Loucy (cell line): ENCODE results near the gene NPHP4.

ENCODE experiments used
- H2AFZ ChIP-seq: fragments of 200-600 bp; sonication (generic); 2 replicates; pipeline ENCODE4 v1.6.0; 2016; ENCODE audit warnings: antibody characterized with exemption, mild to moderate bottlenecking, low read length, moderate library complexity
- H3F3A ChIP-seq: fragments of 200-600 bp; 2 replicates; pipeline ENCODE4 v1.6.0; 2016; ENCODE audit warnings: antibody characterized with exemption, low read depth, mild to moderate bottlenecking
- H3K27me3 ChIP-seq: fragments of 200-600 bp; sonication (generic); 2 replicates; pipeline ENCODE4 v1.6.1; 2014; ENCODE audit warnings: low read length, mild to moderate bottlenecking; ENCODE audit not compliant: insufficient read depth, poor library complexity, severe bottlenecking
- H3K36me3 ChIP-seq: fragments of 200-600 bp; sonication (generic); 2 replicates; pipeline ENCODE4 v1.6.1; 2016; ENCODE audit warnings: low read length; ENCODE audit not compliant: insufficient read depth
- H3K4me1 ChIP-seq: fragments of 200-600 bp; sonication (generic); 2 replicates; pipeline ENCODE4 v1.5.1; 2014; ENCODE audit warnings: low read length, mild to moderate bottlenecking; ENCODE audit not compliant: insufficient read depth, poor library complexity, severe bottlenecking
- H3K4me2 ChIP-seq: fragments of 200-600 bp; sonication (generic); 2 replicates; pipeline ENCODE4 v1.6.0; 2014; ENCODE audit warnings: antibody characterized with exemption, low read length, low read depth, mild to moderate bottlenecking; ENCODE audit not compliant: poor library complexity, severe bottlenecking
- H3K4me3 ChIP-seq: fragments of 200-600 bp; sonication (generic); 2 replicates; pipeline ENCODE4 v1.5.1; 2014; ENCODE audit warnings: low read length, mild to moderate bottlenecking, mixed read lengths; ENCODE audit not compliant: poor library complexity, severe bottlenecking
- H3K79me2 ChIP-seq: fragments of 200-600 bp; sonication (generic); 2 replicates; pipeline ENCODE4 v1.6.1; 2014; ENCODE audit warnings: low read length; ENCODE audit not compliant: insufficient read depth
- H3K9ac ChIP-seq: fragments of 200-600 bp; sonication (generic); 2 replicates; pipeline ENCODE4 v1.6.0; 2014; ENCODE audit warnings: mild to moderate bottlenecking, low read depth, low read length, moderate library complexity; ENCODE audit not compliant: poor library complexity, severe bottlenecking
- H3K9me2 ChIP-seq: fragments of 200-600 bp; sonication (generic); replicated peaks from 2 replicates; pipeline ENCODE4 v1.6.1; 2016; ENCODE audit warnings: low read depth, low read length, mixed read lengths
- H3K9me3 ChIP-seq: fragments of 200-600 bp; sonication (generic); 2 replicates; pipeline ENCODE4 v1.6.1; 2014; ENCODE audit warnings: mild to moderate bottlenecking, antibody characterized with exemption, low read length, low read depth; ENCODE audit not compliant: insufficient read depth
- H4K20me1 ChIP-seq: fragments of 200-600 bp; sonication (generic); 2 replicates; pipeline ENCODE4 v1.6.0; 2014; ENCODE audit warnings: antibody characterized with exemption, low read length, mild to moderate bottlenecking; ENCODE audit not compliant: insufficient read depth, poor library complexity, severe bottlenecking
- CTCF ChIP-seq: fragments of 200-600 bp; sonication (generic); conservative IDR thresholded peaks from 2 replicates; pipeline ENCODE4 v1.5.1; 2014; ENCODE audit warnings: mild to moderate bottlenecking, antibody characterized with exemption, low read length
- EZH2phosphoT487 ChIP-seq: fragments of 200-600 bp; IDR thresholded peaks from 2 replicates; pipeline ENCODE4 v1.6.1; 2018; ENCODE audit warnings: antibody characterized with exemption, mild to moderate bottlenecking, moderate library complexity, borderline replicate concordance

Gene NPHP4

DNA sequence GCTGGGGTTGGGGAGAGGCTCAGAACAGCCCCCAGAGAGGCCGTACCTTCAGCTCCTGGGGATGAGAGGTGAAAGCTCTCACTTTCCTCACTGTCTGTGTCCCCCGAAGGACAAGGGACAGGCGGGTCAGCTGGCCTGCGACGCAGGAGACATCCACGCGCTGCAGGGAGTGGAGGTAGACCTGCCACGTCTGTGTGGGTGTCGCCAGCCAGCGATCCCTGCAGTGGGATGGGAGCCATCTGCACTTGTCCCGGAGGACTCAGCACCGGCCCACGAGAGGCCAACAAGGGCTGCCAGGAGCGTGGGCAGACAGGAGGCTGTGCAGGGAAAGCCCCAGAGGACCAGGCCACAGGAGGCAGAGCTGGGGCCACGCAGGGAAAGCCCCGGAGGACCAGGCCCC, 127.2 kb downstream of the NPHP4 start:
- H3K4me2 ChIP-seq: no peak overlapping the region
- no peaks in the 10 kb centered on the region for H3K9me2 ChIP-seq
- H3K4me3 ChIP-seq: no peak overlapping the region
- no peak overlapping the region for H3K9ac ChIP-seq
- H3K79me2 ChIP-seq: no peaks in the 10 kb centered on the region
- H4K20me1 ChIP-seq: no peaks in the 10 kb centered on the region
- no peaks in the 10 kb centered on the region for H3K4me1 ChIP-seq
- no peaks in the 10 kb centered on the region for H3F3A ChIP-seq
- H3K36me3 ChIP-seq: no peaks in the 10 kb centered on the region
- H2AFZ ChIP-seq: no peak overlapping the region
- H3K27me3 ChIP-seq: no peaks in the 10 kb centered on the region
- no peak for TF ChIP-seq CTCF
- TF ChIP-seq EZH2phosphoT487: no peak
- no peaks in the 10 kb centered on the region for H3K9me3 ChIP-seq

DNA sequence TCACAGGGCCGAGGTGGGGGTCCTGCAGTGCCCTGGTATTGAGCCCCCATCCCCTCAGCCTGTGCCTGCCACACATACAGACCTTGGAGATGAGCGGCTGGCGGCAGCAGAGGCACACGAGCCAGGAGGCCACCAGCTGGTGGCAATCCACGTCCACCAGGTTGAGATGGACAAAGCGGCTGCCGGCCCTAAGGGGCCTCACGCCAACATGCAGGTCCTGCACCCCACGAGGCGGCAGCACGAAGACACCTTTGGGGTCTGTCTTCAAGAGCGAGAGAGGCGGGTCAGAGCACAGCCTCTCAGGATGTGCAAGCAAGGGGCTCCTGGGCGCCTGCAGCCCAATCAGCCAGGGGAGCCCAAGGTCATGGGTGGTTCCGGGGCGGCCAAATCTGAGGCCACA, 128.0 kb downstream of the NPHP4 start:
- no peaks in the 10 kb centered on the region for H3F3A ChIP-seq
- H3K36me3 ChIP-seq: no peaks in the 10 kb centered on the region
- no peak overlapping the region for H3K4me3 ChIP-seq
- H3K9me3 ChIP-seq: no peaks in the 10 kb centered on the region
- H3K79me2 ChIP-seq: no peaks in the 10 kb centered on the region
- H4K20me1 ChIP-seq: no peaks in the 10 kb centered on the region
- no peak overlapping the region for H3K9ac ChIP-seq
- TF ChIP-seq EZH2phosphoT487 (no peak), CTCF (no peak)
- no peak overlapping the region for H3K4me2 ChIP-seq
- H2AFZ ChIP-seq: no peak overlapping the region
- no peaks in the 10 kb centered on the region for H3K9me2 ChIP-seq
- no peaks in the 10 kb centered on the region for H3K27me3 ChIP-seq
- H3K4me1 ChIP-seq: no peaks in the 10 kb centered on the region

DNA sequence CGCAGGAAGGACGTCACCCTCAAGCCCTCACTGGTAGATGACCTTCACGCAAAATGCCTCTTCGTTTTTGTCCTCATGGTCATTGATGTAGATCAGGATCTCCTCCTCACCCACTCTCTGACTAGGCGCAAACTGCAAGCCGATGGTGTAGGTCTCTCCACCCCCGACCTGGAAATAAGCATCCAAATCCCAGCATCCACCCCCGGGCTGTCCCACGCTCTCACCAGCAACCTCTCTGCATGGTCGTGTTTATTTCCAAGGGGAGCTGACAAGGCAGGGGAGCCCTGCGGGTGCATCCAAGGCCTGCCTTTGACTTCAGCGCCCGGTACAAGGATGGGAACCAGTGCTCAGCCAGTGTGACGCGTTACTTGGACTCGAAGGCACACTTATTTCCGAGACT, 129.0 kb downstream of the NPHP4 start:
- Histone ChIP-seq H3K27me3 (no peaks in the 10 kb centered on the region), H3K4me3 (no peak overlapping the region), H4K20me1 (no peaks in the 10 kb centered on the region), H3F3A (no peaks in the 10 kb centered on the region), H3K9ac (no peak overlapping the region), H3K36me3 (no peaks in the 10 kb centered on the region), H3K4me1 (no peaks in the 10 kb centered on the region), H3K79me2 (no peaks in the 10 kb centered on the region), H3K4me2 (no peak overlapping the region), H3K9me2 (no peaks in the 10 kb centered on the region), H2AFZ (no peak overlapping the region), H3K9me3 (no peaks in the 10 kb centered on the region)
- TF ChIP-seq EZH2phosphoT487 (no peak), CTCF (no peak)
